GM19463 (cell line): ENCODE results near the gene RETREG1.
"Not testable (repeated sequence)": the region's sequence is repeated elsewhere in the genome, so short reads cannot be mapped to it uniquely, and the experiment has no call there.

Source experiments
- ATAC-seq: cut with Tn5 transposase; IDR thresholded peaks from one replicate; pipeline ENCODE4 v1.9.1; 2021; ENCODE audit warnings: mild to moderate bottlenecking, moderate library complexity; ENCODE audit not compliant: unreplicated experiment

RETREG1 gene

GRCh38 chr5:16617274-16617968 is 624 bp upstream of the RETREG1 start:
- no peak for ATAC-seq

- no peak for ATAC-seq
These were observed 859 bp downstream of the RETREG1 start for GRCh38 chr5:16615741-16616535.

GRCh38 chr5:16612007-16612406 is 4.8 kb downstream of the RETREG1 start:
- ATAC-seq: no peak

GRCh38 chr5:16610896-16611295 is 5.9 kb downstream of the RETREG1 start:
- not testable (repeated sequence) for ATAC-seq

- ATAC-seq: no peak
These were observed 7.4 kb downstream of the RETREG1 start for GRCh38 chr5:16609412-16609811.

- no peak for ATAC-seq
These were observed 10.2 kb downstream of the RETREG1 start for GRCh38 chr5:16606628-16607027.

- ATAC-seq: no peak
These were observed 13.1 kb downstream of the RETREG1 start for GRCh38 chr5:16603701-16604100.

- ATAC-seq: no peak
These were observed 13.5 kb downstream of the RETREG1 start for GRCh38 chr5:16603295-16603694.

GRCh38 chr5:16602182-16602581 is 14.6 kb downstream of the RETREG1 start:
- no peak for ATAC-seq

- no peak for ATAC-seq
These were observed 15.9 kb downstream of the RETREG1 start for GRCh38 chr5:16600946-16601345.

GRCh38 chr5:16600397-16600796 is 16.4 kb downstream of the RETREG1 start:
- ATAC-seq: no peak

GRCh38 chr5:16597946-16598694 is 18.7 kb downstream of the RETREG1 start:
- no peak for ATAC-seq

GRCh38 chr5:16596581-16596940 is 20.2 kb downstream of the RETREG1 start:
- ATAC-seq: no peak

- ATAC-seq: no peak
These were observed 20.8 kb downstream of the RETREG1 start for GRCh38 chr5:16595881-16596580.

GRCh38 chr5:16593628-16594027 is 23.2 kb downstream of the RETREG1 start:
- ATAC-seq: no peak

- no peak for ATAC-seq
These were observed 23.8 kb downstream of the RETREG1 start for GRCh38 chr5:16593013-16593412.

GRCh38 chr5:16592255-16592654 is 24.5 kb downstream of the RETREG1 start:
- no peak for ATAC-seq

GRCh38 chr5:16590685-16591084 is 26.1 kb downstream of the RETREG1 start:
- no peak for ATAC-seq

- no peak for ATAC-seq
These were observed 27.1 kb downstream of the RETREG1 start for GRCh38 chr5:16589658-16590057.

GRCh38 chr5:16588434-16589214 is 28.2 kb downstream of the RETREG1 start:
- no peak for ATAC-seq
